ENCODE results near the gene ETV3. TPM values are rescaled to one million over a fixed set of nuclear protein-coding genes. Genes with fewer than 3 reads are reported as not detected.
"Not testable (repeated sequence)": the region's sequence is repeated elsewhere in the genome, so short reads cannot be mapped to it uniquely, and the experiment has no call there.

The ETV3 gene
- total RNA-seq, result 45.7 and 49.4 TPM in 2 replicates

DNA sequence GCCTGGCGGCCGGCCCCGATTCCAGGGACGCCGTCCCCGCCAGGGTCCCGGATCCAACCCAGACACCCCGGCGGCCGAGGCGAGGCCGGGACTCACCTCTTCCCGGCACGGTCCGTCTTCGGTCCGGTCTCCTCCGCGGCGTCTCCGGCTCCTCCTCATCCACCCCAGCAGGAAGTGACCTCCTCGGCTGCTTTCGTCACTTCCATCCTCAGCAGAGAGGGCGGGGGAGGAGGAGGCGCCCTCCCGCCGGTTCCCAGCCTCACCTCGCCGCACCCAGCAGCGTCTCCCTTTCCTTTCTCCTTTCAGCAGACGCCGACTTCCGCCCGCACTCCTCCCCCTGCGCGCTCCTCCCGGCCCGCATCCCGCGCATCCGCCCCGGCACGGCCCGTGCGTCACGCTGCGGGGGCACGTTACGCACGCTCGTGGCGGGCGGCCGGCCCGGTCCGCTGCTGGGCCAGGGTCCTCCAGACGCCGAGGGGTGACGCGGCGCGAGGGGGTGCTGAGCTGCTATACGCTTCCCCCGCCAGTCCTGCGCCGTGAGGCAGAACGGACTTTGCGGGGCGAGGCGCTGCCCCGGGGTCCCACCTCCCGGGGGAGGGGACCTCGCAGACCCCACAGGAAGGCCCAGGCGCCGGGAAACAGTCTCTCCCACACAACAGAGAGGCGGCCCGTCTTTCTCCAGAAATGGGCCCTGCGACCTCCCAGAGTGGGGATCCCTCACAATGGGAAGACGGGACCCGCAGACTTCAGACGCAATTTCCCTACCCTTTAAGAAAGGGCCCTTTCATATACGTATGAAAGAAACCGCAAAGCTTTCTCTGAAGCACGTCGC, at the start of gene ETV3:
Gene ETV3, minus strand, starts transcription at position 176 of the 832 bp plus-strand sequence. CDS start 2,043 bp downstream, outside the sequence.
- intact Hi-C loops (cut with micrococcal nuclease), result loop anchor here (1.0 to 10.0 kb wide), 7 partner anchors 48 to 1936 kb away; partner anchors contain the start of genes AIM2, MEF2D, PRCC and SH2D2A

DNA sequence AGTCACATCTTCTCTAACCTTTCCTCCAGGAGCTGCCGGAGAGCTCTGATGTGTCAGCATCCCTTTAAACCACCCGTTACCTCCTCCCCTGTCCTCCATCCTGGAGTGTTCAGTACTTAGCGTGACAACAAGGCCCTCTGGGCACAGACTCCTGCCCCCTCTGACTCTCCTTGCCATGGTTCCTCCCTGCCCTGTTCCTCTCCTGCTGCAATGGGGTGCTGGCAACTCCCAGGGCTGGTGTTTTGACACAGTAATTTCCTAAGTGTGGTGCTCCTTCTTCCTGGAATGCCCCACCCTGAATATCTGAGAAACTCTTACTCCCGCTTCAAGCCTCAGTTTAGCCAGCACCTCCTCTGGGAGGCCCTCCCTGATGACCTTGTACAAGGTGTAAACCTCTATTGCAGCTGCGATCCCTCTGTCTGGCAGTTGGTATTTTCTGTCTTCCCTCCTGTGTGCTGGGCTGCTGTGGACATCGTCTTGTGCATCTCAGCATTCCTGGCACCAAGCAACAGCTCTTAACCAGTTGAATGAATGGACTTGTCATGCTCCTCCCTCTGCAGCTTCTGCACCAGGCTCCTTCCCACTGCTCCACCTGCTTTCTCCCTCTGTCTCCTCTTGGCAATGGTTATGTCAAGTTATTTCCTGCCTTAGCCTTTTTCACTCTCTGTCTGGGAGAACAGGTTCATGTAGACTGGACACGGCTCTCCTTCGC, 48.2 kb upstream of the ETV3 start:
- intact Hi-C loops (cut with micrococcal nuclease), result no loop called here

DNA sequence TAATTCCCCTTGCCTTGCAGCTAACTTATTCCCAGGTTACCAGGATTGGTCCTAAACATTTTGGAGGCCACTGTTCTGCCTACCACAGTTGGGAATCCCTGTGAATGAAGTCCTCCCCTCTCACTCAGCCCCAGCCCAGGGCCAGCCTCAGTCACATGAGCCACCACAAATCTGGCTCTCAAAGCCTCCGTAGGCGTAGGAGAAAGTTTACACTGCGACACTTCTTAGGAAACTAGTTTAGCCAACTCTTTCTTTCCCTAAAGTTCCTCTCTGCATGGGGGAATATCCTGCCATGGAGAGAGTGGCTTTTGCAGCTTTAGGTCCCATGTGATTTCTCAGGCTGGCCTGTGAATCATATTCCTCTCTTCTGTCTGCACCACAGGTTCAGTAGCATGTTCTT, 45.7 kb upstream of the ETV3 start:
- intact Hi-C loops (cut with micrococcal nuclease), result no loop called here

DNA sequence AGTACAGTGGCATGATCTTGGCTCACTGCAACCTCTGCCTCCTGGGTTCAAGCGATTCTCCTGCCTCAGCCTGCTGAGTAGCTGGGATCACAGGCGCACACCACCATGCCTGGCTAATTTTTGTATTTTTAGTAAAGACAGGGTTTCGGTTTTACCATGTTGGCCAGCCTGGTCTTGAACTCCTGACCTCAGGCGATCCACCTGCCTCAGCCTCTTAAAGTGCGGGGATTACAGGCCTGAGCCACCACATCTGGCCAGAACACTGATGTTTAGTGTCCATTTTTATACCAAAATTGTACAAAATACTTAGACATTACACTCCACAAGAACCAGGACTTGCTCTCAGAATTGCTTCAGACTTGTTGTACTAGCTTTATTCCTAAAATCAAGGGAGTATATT, 44.2 kb upstream of the ETV3 start:
- intact Hi-C loops (cut with micrococcal nuclease), result not testable (repeated sequence)

DNA sequence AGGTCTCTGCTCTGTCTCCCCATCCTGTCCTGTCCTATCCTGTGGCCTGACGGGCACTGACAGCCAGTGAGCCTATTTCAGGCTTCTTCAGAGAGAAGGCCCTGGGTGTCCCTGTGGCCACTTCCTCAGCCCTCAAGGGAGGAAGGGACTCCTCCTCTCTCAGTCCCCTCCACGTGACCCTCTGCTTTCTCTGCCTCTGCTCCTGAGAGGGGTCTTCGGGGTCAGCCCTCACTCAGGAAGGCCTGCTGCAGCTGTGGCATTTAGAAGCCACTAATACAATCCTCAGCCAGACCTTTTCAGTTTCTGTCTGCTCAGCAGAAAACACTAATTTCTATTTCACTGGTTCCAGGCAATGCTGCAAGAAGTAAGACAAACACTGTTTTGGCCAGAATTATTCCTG, 43.6 kb upstream of the ETV3 start:
- intact Hi-C loops (cut with micrococcal nuclease), result no loop called here

DNA sequence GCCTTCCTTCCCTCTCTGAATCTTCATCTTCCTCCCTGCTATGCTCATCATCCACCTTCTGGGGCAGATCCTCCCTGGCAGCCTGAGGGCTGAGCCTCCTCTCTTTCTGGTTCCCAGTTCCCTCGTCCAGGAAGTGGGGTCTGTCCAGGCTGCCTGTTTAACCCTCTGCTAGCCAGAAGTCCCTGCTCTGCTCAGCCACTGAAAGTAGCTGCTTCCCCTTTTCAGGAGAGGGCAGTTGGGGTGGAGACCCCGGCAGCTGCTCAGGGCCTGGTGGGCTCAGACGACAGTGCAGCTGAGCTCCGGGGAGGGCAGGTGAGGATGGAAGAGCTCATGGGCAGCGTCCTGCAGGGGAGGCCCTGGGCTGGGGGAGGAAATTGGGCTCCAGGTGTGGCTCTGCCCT, 43.1 kb upstream of the ETV3 start:
- intact Hi-C loops (cut with micrococcal nuclease), result no loop called here

DNA sequence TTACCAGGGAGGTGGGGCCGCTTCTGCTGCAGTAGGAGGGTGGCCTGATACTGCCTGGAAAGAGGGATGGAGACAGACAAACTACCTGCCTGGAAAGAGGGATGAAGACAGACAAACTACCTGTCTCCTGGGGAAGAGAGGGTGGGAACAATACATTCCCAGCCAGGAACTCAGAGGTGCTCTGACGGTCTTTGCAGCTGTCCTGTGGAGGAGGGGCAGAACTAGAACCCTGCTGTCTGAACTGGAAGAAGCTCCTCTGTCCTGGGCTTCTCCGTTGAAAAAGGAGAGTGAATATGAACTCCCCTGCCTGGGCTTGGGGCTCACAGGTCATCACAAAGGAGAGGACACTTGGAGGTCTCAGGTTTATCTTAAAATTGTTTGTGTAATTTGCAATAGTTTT, 40.3 kb upstream of the ETV3 start:
- intact Hi-C loops (cut with micrococcal nuclease), result no loop called here

DNA sequence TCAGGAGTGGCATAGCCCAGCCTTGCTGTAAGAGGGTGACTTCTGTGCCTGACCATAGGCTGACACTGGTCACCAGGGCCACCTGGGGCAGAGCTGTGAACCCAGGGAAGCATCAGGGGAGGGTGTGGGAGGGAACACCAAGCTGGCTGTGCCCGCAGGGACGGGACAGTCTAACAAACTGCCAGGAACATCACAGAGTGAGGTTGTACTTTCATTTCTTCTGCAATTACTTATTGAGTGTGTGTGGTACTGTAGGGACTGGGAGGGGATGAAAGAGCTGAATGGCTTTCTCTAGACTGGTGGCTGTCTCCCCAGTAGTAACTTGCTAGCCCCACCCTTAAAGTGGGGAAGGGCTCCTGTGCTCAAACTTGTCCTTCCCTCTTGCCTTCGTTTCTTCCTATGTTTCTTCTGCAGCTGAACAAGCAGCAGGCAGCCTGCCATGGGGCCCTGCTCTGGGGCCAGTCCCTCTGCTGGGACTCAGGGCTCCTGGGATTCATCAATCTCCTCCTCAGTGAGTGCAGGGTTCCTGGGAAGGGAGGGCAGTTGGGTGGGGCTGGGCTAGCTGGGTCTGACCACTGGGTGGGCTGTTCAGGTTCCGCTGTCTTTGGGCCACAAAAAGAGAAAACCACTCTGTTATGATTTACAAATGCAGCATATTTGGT, 39.7 kb upstream of the ETV3 start:
- intact Hi-C loops (cut with micrococcal nuclease), result no loop called here

DNA sequence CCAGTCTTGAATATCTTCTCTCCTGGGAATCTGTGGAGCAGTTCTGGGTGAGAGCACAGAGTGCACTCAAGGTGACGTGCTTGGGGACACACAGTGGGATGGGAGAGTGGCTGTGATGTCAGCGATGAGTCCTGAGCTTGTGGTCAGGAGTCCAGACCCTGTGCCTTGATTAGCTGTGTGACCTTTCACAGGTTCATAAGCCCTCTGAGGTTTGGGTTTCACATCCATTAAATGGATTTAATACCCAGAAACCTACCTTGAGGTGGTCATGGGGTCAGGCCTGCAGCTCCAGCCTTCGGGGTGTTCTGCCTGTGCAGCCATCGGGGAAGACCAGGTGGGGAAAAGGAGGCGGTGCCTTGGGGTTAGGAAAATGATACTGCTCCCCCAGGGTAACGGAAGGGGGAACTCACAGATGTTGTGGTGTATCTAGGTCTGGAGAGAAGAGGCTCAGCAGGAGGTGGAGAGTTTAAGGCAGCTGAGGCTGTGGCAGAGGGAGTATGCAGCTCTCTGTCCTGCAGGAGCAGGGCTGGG, 38.5 kb upstream of the ETV3 start:
- intact Hi-C loops (cut with micrococcal nuclease), result no loop called here

DNA sequence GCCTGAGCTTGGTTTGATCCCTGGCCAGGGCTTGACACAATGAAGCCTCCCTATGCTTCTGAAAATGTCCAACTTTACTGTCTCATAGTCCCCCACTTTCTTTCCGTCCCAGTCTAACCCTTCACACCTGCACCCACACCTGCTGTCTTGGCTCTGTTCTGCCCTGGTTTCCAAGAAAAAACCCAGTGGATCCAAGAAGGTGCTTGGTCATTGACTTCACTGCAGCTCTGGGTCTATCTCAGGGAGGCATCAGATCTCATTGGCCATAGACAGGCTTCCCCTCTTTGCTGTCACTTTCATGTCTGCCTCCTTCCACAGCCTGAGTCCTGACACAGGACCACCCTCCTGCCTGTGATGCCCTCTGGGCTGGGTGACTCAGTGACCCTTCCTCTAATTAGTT, 37.8 kb upstream of the ETV3 start:
- intact Hi-C loops (cut with micrococcal nuclease), result no loop called here

DNA sequence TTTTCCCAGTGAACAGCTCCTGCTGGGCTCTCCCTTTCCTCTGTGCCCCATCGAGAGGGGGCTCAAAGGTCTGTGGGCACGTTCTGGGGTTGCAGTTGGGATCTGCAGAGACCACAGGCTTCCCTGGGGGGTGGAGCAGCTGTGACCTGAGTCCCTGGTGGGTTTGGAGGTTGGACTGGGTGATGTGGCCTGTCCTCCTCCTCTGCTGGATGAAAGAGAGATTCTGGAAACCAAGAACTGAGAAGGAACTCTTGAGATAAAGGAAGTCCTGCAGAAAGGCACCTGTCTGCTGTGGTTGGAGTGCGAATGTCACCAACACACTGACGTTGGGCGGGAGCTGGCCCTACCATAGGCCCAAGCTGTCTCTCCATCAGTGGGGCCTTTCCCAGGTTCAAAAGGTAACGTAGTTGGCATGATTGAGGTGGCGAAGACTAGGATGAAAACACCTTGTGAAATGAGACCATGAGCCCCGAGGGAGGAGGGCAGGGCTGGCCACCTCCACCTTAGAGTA, 35.8 kb upstream of the ETV3 start:
- intact Hi-C loops (cut with micrococcal nuclease), result no loop called here

DNA sequence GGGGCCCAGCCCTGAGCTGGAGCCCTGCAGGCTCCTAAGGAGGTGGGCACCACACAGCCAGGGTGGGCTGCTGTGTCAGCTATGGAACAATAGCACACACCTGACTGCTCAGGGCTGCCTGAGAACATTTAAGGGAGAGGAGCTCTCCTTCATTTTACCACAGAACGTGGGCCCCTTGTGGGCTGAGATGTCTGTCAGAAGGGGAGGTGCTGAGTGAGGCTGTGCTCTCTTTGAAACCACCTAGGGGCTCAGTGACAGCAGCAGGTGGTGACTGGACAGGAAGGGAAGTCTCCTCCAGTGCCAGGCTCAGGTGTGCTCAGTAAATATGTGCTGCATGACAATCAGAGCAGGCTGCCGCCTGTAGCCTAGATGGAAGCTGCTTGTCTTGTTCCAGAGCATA, 35.0 kb upstream of the ETV3 start:
- intact Hi-C loops (cut with micrococcal nuclease), result not testable (repeated sequence)

DNA sequence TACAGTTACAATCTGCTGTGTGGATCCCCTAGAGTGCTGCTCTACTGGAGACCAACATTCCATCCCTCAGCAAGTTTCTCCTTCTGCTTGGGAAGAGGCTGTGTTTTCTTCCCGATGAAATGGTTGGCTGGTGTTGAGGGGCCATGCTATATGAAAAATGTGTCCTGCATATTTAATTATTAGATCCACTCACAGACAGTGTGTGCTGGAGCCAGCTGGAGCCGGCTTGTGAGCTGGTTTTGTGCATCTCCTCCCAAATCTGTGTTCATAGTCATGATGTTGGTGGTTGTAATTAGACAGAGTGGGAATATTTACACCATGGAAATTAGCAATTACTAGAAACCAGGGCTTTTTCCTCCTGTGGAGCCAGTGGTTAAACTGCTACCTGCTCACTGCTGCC, 34.4 kb upstream of the ETV3 start:
- intact Hi-C loops (cut with micrococcal nuclease), result not testable (repeated sequence)

DNA sequence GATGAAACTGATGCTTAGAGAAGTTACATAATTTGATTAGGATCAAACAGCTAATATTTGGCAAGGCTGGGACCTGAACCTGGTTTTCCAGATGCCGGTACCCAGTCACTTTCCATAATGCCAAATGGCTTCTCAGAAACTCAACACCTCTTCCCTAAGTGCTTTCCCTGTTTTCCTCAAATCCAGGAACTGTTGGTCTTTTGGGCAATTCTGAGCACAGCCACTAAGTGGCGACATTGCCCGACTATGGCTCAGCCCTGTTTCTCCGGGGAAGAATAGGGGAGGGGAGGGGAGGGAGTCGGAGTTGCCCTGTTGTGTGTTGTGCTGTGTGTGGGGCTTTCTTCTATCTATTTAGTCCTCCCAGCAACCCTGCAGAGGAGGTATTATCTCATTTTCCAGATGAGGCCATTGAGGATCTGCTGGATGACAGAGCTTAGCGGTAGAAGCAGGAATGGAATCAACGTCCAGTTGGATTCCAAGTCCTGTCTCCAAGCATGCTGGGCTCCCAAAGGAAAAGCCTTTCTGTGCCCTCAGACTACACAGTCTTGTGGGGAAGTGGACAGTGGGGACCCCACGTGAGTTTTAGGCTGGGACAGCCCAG, 33.8 kb upstream of the ETV3 start:
- intact Hi-C loops (cut with micrococcal nuclease), result not testable (repeated sequence)

DNA sequence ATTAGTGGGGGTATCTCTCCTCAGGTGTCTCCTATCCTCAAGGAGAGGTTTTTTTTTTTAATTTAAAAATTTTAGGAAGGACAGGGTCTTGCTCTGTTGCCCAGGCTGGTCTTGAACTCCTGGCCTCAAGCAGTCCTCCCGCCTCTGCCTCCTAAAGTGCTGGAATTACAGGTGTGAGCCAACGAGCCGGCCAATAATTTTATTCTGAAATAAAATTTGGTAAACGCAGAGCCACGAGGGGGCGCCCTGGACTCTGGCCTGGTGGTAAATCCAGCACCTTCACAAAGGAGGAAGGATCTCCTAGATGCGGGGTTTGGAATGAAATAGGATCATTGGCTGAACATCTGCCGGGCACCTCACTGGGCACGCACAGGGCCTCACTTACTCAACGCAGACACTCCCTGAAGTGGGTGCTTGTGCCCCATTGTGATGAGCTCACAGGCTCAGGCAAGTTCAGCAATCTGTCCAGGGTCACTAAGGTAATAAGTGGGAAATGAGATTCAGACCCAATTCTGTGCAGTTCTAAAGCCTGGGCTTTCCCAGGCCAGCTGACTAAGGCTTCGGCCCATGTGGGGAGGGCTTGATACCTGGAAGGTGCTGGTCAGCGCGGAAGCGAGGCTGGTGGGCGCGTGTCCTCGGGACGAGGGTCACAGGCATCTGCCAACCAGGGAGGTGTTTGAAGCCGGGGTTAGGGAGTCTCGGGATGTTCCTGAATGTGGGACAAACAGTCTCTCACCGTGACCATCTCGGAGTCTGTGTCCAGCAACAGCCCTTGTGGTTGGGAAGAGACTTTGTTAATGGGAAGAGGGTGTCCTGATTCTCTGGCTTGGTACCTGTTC, 32.7 kb upstream of the ETV3 start:
- intact Hi-C loops (cut with micrococcal nuclease), result no loop called here

DNA sequence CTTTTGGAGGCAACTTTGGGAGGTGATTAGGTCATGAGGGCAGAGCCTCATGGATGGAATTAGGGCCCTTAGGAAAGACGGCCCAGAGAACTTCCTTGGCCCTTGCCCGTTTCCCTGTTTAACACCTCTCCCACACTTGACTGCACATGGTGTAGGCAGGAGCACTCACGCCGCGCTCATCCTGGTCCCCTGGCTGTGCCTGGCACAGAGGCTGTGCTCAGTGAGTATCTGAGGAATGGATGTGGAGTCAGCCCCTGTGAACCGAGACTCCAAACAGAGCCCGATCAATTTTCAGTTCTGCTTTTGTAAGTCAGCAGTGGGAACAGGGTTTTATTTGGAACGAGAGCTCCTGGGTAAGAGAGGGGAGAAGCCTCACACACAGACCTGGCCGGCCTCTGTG, 29.8 kb upstream of the ETV3 start:
- intact Hi-C loops (cut with micrococcal nuclease), result loop anchor here (5.0 kb wide), 1 partner anchor 879 kb away; no protein-coding TSS in a partner anchor

DNA sequence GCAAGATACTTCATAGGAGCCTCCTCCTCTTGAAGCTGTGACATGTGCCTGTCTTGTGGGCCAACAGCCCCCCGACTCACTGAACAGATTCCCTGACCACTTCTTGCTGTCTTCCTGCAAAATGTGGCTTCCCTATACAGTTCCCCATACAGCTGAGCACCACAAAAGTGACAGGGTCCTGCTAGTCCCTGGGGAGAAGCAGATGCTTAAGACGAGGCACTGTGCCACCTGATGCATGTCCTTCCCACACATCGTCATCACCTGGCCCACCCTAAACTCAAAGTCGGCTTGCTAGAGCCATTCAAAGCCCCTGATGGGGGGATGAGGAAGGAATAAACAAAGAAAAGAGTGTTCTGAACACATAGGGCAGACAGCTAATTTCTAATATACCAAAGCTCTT, 29.2 kb upstream of the ETV3 start:
- intact Hi-C loops (cut with micrococcal nuclease), result loop anchor here (5.0 kb wide), 1 partner anchor 880 kb away; no protein-coding TSS in a partner anchor

DNA sequence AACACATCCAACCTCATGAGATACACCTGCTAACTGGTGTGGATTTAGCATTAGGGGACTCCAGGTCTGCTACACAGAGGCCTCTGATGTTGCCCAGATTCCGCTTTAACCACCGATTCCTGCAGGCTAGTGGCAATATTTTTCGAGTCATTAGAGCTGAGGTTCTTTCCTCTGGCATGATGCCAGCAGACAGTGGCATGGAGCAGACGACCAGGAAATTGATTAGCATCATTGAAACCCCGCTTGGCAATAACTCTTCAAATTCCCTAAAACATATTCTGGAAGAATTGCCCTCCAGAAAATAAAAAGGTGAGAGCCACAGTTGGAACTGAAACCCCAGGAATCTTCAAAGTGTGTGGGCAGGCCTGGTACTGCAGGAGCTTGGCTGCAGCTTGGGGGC, 28.4 kb upstream of the ETV3 start:
- intact Hi-C loops (cut with micrococcal nuclease), result loop anchor here (5.0 kb wide), 1 partner anchor 881 kb away; no protein-coding TSS in a partner anchor

DNA sequence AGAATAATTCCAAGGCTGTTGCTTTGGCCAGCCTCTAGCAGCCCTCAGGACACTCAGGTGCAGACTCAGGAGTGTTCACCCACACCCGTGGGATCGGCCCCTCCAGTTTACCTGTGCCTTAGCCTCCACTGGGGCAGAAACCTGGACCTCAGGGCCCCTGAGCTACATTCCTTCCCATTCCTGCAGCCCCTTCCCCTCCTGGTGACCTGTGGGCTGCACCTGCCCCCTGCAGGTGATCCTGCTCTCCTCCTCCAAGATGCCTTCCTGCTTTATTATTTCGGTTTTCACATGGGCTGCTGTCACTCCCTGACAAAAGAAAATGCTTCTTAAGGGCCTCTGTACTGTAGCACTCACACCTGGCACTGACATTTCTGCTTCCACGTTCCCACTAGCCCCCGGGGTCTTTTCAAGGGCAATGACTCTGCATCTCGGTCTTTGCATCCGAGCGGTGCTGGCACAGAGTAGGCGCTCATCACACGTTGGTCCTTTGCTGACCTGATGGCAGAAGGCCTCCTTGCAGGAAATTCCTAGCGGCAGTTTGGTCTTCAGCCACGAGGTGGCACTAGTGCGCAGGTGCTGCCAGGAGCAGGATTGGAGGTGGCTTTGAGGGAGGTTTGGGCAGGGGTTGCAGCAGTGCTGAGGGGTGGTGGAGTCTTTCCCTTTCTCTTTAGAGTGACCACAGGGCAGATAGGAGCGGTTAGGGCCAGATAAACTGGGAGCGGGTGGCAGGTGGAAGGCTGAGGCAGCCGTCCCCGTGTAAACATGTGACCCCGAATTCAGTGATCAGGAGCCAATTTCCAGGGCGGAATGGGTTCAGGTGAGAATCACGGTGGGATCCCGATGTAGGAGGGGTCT, 25.3 kb upstream of the ETV3 start:
- intact Hi-C loops (cut with micrococcal nuclease), result no loop called here
